HepG2 (cell line): ENCODE results near the gene ARG1.

Source experiments
- CCAR2 ChIP-seq: fragments of 200-400 bp; formaldehyde crosslinking; optimal IDR thresholded peaks from 2 replicates; pipeline ENCODE3; 2018; ENCODE audit warnings: low read depth, mild to moderate bottlenecking, low read length, moderate library complexity
- CEBPG ChIP-seq: IDR thresholded peaks from 2 replicates; pipeline ENCODE4 v1.6.1; 2016
- MAF1 ChIP-seq: sonication (generic); formaldehyde crosslinking; IDR thresholded peaks from 2 replicates; pipeline ENCODE4 v1.5.0; 2020; ENCODE audit warnings: missing genetic modification reagents, borderline replicate concordance
- RAD21 ChIP-seq: fragments of 450-650 bp; formaldehyde crosslinking; IDR thresholded peaks from 2 replicates; pipeline ENCODE4 v1.5.0; 2020; ENCODE audit warnings: mild to moderate bottlenecking
- ZNF44 ChIP-seq: sonication (generic); formaldehyde crosslinking; IDR thresholded peaks from 2 replicates; pipeline ENCODE4 v1.5.1; 2020; ENCODE audit warnings: mild to moderate bottlenecking, missing genetic modification reagents
- ZNF629 ChIP-seq: sonication (generic); formaldehyde crosslinking; conservative IDR thresholded peaks from 2 replicates; pipeline ENCODE4 v1.5.0; 2020; ENCODE audit warnings: missing genetic modification reagents
- ZNF841 ChIP-seq: sonication (generic); formaldehyde crosslinking; IDR thresholded peaks from 2 replicates; pipeline ENCODE4 v1.8.1; 2023; ENCODE audit warnings: missing genetic modification reagents, borderline replicate concordance
- TF ChIP-seq, protein P1 (sequence below), 2 experiments: sonication (generic) in 1 of 2; formaldehyde crosslinking in 1 of 2; IDR thresholded peaks; 2 replicates each; pipeline versions ENCODE4 v1.5.1 to v1.6.1; 2011 to 2020; ENCODE audit warnings: borderline replicate concordance in 1 of 2, low read depth in 1 of 2, low read length in 1 of 2, mild to moderate bottlenecking in 1 of 2, missing genetic modification reagents in 1 of 2, moderate library complexity in 1 of 2

DNA sequence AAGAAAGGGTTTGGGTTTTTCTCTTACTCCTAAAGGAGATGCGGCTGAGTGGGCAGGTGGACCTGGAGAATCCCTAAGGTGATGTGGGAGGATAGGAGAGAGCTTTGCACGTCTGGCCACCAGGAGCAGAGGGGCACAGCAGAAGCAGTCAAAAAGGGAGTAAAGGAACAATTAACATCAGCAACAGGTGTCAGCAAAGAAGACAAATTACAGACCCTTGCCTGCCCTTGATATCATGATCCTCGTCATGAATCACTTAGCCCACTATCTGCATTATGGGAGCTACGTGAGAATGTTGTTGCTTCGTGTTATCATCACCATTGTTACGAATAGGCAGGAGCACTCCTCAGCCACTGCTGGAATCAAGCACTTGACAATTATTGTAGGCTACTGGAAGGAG, 25.5 kb upstream of the ARG1 start:
- TF ChIP-seq CEBPG (CRISPR knock-in tag) (no peak), ZNF629 (no peak), MAF1 (CRISPR knock-in tag) (no peak), ZNF44 (CRISPR knock-in tag) (no peak), ZNF841 (CRISPR knock-in tag) (no peak), CCAR2 (no peak), RAD21 (no peak)
- TF ChIP-seq, protein P1, sequence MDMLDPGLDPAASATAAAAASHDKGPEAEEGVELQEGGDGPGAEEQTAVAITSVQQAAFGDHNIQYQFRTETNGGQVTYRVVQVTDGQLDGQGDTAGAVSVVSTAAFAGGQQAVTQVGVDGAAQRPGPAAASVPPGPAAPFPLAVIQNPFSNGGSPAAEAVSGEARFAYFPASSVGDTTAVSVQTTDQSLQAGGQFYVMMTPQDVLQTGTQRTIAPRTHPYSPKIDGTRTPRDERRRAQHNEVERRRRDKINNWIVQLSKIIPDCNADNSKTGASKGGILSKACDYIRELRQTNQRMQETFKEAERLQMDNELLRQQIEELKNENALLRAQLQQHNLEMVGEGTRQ (IDR thresholded peaks at IDR 0.05; ENCODE audit: low read depth, low read length), result no peak
- TF ChIP-seq, protein P1 (CRISPR knock-in tag; IDR thresholded peaks at IDR 0.05; ENCODE audit: borderline replicate concordance), result no peak
